Activated T-helper 9 cell treated with anti-CD3 and anti-CD28 coated beads, Interleukin-2, amount 50 U/mL, for 16 hours (primary cell): ENCODE measurements around the gene ITGA3.

ENCODE experiments used
- DNase-seq: peaks from one replicate; pipeline ENCODE4 v3.0.0-alpha.2; 2020; ENCODE audit warnings: low read depth

ITGA3 gene

DNA sequence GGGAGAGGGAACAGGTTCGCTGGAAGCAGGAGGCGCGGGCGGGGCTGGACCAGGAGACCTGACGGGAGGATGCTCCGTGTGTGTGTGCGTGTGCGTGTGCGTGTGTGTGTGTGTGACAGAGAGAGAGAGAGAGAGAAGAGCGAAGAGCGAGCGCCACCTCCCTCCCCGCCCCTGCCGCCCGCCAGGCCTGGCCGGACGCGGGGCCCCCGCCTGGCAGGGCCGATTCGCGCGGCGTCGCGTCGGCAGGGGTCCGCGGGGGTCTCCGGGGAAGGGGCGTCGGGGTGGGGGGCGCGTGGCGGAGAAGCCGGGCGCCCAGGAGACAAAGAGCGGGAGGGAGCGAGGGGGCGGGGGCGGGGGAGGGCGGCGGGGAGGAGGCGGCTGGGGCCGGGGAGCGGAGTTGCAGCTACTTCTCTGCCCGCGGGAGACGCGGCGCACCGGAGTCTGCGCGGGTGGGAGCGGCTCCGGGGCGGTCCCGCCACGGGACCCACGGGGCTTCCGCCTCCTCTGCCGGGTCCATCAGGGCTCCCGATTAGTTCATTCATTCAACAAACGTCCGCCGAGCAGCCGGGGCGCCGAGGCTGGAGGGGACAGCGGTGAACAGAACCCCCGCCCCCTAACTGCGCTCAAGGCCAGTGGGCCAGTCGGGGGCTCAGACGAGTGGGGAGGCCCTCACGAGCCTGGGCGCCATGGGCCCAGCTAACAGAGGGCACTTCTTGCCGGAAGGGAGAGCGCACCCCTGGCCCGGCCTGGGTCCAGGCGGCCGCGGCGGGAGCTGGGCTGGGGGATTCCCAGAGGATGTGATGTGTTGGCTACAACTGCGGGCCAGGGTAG lies 74.0 kb downstream of the ITGA3 start, which contains the start of gene SAMD14:
TSS of gene SAMD14 (minus strand) at position 433 of the 831 bp plus-strand sequence. CDS start 5,201 bp downstream, outside the sequence.
- DNase-seq: peak; percentile 25

GRCh38 chr17:50130559-50131305 lies 74.8 kb downstream of the ITGA3 start:
- DNase-seq: no peak

DNA sequence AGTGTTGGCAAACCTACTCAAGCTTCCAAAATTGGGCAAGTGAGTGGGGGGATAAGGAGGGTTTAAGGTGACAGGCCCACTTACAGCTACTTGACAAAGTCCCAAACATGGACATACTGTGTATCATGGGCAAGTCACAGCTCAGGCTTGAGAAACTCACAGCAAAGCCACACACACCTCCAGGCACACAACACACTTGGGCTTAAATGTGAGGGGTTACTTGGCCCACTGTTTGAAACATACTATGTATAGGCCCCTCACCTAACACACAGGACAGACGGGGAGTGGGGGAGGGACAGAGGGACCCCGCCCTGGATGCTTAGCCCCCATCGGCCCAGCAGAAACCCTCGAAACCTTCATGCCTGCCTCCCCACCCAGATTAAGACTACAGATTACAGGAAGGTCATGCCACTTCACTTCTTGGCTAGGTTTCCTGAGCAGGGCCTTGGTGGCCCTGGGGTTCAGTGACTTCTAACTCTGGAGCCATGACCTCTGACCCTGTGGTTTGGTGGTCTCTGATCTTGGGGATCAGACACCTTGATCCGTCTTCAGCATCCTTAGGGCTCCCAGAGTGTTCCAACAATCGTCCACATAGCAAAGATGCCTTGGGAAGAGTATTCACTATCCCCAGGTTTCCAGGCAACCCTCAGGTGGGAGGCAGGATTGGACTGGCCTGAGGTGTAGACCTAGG lies 76.3 kb downstream of the ITGA3 start:
- DNase-seq: no peak

GRCh38 chr17:50133028-50133768 lies 77.3 kb downstream of the ITGA3 start:
- no peak for DNase-seq

DNA sequence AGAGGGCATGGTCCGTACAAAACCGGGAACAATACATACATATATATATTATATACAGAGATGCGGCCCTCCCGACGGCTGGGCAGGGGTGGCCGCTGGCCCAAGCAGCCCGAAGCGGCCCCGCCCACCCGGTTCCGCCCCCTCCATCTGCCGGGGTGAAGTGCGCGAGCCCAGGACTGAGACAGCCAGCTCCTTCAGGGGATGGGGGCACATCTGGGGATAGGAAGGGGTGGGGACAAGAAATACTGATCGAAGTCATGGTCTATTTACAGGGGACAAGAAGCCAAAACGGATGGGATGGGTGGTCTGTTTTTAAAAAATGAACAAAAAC lies 77.8 kb downstream of the ITGA3 start:
- no peak for DNase-seq

GRCh38 chr17:50134206-50135110 lies 78.5 kb downstream of the ITGA3 start:
- DNase-seq: no peak

- DNase-seq: no peak
These were observed 79.6 kb downstream of the ITGA3 start for GRCh38 chr17:50135316-50136095.

DNA sequence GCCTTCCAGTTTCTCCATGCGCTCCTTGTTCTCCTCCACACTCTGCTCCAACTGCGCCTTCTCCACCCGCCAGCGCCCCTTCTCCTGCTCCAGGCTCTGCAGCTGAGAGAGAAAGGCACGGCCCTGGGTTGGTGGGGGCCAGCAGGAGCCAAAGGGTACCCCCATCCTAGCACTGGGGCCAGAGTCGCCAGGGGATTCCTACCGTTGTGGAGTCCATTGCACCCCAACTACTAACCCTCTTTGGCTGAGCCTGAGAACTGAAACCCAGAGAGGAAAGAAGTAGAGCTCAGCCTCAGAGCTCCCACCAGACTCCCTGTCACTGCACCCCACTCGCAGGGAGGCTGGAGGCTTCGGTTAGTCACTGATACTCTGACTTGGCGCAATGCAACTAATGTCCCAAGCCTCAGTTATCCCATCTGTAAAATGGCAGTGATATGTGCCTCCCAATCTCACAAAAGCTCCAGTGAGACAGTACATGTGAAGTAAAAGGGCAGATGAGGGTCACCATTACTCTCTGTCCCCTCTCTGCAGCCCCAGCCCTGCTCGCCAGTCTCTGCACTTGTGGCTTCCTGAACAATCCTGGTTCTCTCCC lies 80.3 kb downstream of the ITGA3 start:
- no peak for DNase-seq

DNA sequence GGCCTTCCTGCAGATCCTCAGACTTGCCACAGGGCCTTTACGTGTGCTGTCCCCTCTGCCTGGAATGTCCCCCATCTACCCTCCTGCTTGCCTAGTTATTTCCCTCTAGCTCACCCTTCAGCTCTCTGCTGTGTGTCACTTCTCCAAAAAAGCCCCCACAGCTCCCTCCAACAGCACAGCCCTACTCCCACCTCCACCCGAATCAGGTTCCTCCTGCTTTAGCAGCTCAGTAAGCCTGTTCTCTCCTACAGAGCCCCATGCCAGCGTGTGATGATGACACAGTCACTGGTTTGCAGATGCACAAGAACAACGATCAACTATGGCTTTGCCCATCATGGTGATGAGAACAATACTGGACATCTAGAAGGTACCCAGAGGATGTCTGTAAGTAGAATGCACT lies 81.1 kb downstream of the ITGA3 start:
- DNase-seq: no peak

- no peak for DNase-seq
These were observed 83.4 kb downstream of the ITGA3 start for GRCh38 chr17:50139185-50139783.
